HG03521 (cell line): ENCODE data around the gene SLITRK5.

ENCODE experiments used
- ATAC-seq: cut with Tn5 transposase; IDR thresholded peaks from one replicate; pipeline ENCODE4 v1.9.1; 2021; ENCODE audit warnings: mild to moderate bottlenecking, moderate library complexity; ENCODE audit not compliant: unreplicated experiment

The SLITRK5 gene, protein sequence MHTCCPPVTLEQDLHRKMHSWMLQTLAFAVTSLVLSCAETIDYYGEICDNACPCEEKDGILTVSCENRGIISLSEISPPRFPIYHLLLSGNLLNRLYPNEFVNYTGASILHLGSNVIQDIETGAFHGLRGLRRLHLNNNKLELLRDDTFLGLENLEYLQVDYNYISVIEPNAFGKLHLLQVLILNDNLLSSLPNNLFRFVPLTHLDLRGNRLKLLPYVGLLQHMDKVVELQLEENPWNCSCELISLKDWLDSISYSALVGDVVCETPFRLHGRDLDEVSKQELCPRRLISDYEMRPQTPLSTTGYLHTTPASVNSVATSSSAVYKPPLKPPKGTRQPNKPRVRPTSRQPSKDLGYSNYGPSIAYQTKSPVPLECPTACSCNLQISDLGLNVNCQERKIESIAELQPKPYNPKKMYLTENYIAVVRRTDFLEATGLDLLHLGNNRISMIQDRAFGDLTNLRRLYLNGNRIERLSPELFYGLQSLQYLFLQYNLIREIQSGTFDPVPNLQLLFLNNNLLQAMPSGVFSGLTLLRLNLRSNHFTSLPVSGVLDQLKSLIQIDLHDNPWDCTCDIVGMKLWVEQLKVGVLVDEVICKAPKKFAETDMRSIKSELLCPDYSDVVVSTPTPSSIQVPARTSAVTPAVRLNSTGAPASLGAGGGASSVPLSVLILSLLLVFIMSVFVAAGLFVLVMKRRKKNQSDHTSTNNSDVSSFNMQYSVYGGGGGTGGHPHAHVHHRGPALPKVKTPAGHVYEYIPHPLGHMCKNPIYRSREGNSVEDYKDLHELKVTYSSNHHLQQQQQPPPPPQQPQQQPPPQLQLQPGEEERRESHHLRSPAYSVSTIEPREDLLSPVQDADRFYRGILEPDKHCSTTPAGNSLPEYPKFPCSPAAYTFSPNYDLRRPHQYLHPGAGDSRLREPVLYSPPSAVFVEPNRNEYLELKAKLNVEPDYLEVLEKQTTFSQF

GRCh38 chr13:87671031-87671752, at the start of gene SLITRK5:
TSS of gene SLITRK5 (plus strand) at chr13:87671371. CDS start at chr13:87675389, 4,018 bp downstream.
- peak; percentile 94 for ATAC-seq

DNA sequence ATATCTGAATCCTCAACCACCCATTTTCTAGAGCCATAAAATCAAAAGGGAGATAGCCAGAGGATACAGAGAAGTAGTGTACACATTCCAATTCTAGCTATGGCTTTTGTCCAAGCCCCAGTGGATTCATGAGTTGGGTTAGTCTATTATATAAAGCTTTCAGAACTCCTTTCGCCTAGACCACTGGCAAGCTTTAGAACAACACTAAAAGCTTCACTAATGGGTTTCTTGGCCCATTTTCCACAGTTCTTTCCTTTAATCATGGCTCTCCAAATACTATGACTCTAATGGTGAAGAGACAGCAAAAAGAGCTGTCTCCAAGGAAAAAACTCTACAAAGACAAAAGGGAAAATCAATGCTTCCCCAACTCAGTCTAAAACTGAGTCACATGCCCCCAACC, 48.2 kb upstream of the SLITRK5 start:
- no peak for ATAC-seq

GRCh38 chr13:87656306-87656705, 14.9 kb upstream of the SLITRK5 start:
- no peak for ATAC-seq

GRCh38 chr13:87661471-87661870, 9.7 kb upstream of the SLITRK5 start:
- ATAC-seq, result no peak

GRCh38 chr13:87666831-87667230, 4.3 kb upstream of the SLITRK5 start:
- ATAC-seq, result no peak

- ATAC-seq, result no peak
Measured at GRCh38 chr13:87667686-87668085, 3.5 kb upstream of the SLITRK5 start.

- no peak for ATAC-seq
Measured at GRCh38 chr13:87669379-87669978, 1.7 kb upstream of the SLITRK5 start.

DNA sequence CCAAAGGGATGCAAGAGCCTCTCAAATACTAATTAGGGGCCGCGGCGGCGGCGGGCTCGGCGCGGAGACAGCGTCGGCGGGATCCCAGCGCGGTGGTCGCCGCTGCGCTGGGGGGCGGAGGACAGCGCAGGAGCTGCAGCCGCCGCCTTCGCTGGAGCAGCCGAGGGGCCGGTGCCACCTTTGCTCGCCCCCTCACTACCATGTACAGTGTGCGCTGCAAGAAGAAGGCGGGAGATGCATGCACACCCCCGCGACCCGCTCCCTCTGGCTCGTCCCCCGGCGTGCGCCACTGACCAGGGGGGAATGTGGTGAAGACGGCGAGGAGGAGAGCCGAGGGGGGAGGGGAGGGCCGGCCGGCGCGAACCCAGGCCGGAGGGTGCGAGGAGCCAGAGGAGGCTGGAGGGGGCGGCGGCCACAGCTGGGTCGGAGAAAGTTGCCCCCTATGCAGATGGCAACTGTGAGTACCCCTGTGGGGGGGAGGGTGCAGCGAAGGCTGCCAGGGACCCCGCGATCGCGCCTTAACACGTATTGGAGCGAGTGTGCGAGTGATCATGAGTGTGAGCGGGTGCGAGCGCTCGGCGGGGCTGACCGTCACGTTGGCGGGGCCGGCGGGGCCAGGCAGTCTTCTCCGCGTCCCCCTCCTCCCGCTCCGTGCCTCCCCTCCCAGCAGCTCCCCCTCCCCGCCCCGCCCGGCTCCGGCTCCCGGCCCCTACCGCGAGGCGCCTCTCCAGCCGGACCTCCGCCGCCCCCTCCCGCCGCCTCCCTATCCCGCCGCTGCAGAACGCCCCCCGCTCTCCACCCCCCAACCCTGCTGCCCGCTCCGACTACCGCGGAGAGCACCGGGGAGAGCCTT, 808 bp downstream of the SLITRK5 start:
- ATAC-seq, result no peak

DNA sequence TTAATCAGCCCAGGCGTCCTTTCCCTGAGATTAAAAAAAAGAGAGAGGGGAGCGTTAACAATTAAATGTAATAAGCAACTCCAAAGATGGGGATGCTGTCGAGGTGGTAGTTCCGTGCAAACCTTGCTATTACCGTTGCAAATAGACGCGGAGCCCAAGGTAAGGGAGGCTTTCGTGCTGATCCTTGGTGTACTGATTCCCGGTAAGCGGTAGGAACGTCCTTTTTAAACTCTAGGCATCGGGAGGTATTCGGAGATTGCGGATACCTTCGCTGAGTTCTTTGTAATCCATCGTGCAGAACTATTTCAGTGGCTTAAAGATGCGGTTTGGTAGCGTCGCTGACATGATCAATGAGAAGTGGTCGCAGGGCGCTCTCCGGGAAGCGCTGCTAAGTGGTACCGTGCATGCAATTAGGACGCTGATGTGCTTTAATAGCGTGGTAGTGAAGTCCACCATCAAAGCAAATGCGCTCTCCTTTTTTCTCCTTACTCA, 3.1 kb downstream of the SLITRK5 start:
- ATAC-seq, result no peak

- ATAC-seq, result no peak
Measured at GRCh38 chr13:87675851-87676250, 4.7 kb downstream of the SLITRK5 start.

DNA sequence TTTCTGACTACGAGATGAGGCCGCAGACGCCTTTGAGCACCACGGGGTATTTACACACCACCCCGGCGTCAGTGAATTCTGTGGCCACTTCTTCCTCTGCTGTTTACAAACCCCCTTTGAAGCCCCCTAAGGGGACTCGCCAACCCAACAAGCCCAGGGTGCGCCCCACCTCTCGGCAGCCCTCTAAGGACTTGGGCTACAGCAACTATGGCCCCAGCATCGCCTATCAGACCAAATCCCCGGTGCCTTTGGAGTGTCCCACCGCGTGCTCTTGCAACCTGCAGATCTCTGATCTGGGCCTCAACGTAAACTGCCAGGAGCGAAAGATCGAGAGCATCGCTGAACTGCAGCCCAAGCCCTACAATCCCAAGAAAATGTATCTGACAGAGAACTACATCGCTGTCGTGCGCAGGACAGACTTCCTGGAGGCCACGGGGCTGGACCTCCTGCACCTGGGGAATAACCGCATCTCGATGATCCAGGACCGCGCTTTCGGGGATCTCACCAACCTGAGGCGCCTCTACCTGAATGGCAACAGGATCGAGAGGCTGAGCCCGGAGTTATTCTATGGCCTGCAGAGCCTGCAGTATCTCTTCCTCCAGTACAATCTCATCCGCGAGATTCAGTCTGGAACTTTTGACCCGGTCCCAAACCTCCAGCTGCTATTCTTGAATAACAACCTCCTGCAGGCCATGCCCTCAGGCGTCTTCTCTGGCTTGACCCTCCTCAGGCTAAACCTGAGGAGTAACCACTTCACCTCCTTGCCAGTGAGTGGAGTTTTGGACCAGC, 5.3 kb downstream of the SLITRK5 start:
- no peak for ATAC-seq

DNA sequence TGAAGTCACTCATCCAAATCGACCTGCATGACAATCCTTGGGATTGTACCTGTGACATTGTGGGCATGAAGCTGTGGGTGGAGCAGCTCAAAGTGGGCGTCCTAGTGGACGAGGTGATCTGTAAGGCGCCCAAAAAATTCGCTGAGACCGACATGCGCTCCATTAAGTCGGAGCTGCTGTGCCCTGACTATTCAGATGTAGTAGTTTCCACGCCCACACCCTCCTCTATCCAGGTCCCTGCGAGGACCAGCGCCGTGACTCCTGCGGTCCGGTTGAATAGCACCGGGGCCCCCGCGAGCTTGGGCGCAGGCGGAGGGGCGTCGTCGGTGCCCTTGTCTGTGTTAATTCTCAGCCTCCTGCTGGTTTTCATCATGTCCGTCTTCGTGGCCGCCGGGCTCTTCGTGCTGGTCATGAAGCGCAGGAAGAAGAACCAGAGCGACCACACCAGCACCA, 5.9 kb downstream of the SLITRK5 start:
- no peak for ATAC-seq

GRCh38 chr13:87677496-87678371, 6.6 kb downstream of the SLITRK5 start:
- ATAC-seq, result no peak

- ATAC-seq, result no peak
Measured at GRCh38 chr13:87678372-87678752, 7.2 kb downstream of the SLITRK5 start.

DNA sequence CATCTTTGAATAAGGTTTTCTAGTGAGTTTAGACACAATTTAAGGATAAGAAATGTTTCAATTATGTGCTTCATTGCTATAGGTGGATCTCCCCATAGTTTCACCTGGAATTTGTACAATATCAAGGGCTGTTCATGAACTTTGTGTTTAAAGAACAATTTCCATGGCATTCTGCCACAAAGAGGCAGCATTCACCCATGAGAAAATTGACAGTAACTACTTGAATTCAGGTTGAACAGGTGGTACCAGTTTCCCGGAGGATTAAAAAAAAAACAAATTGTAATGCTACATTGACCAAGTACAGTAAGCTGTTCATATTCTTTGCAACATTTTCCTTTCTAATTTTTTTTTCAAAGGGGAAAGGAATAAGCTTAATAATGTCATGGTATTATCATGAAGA, 9.1 kb downstream of the SLITRK5 start:
- ATAC-seq, result no peak

GRCh38 chr13:87684850-87685742, 13.9 kb downstream of the SLITRK5 start:
- no peak for ATAC-seq

- no peak for ATAC-seq
Measured at GRCh38 chr13:87696458-87696857, 25.3 kb downstream of the SLITRK5 start.
